ENCODE results near the gene PKN1. TPM values are rescaled to one million over a fixed set of nuclear protein-coding genes. Genes with fewer than 3 reads are reported as not detected.
A peak's percentile ranks its signal among the peaks of the same experiment; 100 is the strongest.

Gene PKN1
- total and polyA plus RNA-seq, 10 of the 15 experiments (the other 5 are each of a cell fraction or from before 2014, with no cell fraction given), result 1.0 to 189 (median 52.7) TPM

GRCh38 chr19:14383661-14384555, 49.2 kb upstream of the PKN1 start:
- peak overlapping the region; percentile 85 for H3K9ac ChIP-seq (ENCODE audit: control insufficient read depth, insufficient read depth, low read length)
- peak overlapping the region; percentile 99 for H3K4me2 ChIP-seq (ENCODE audit: control insufficient read depth, insufficient read depth)
- TF ChIP-seq GABPA (IDR thresholded peaks at IDR 0.05; ENCODE audit: low read depth) (no peak), ZNF622 (IDR thresholded peaks at IDR 0.05) (no peak), EP300 (IDR thresholded peaks at IDR 0.05; ENCODE audit: borderline replicate concordance in 1 of 2, control insufficient read depth in 1 of 2, low read depth in 2 of 2, low read length in 2 of 2) (peak; percentile 55 to 70), SREBF2 (IDR thresholded peaks at IDR 0.05; ENCODE audit: low read length) (no peak), TARDBP (IDR thresholded peaks at IDR 0.05; ENCODE audit: borderline replicate concordance) (peak; percentile 31; the same call in 1 of the 2 replicates), RELB (IDR thresholded peaks at IDR 0.05; ENCODE audit: low read depth) (peak; percentile 94), NKRF (conservative IDR thresholded peaks at IDR 0.05) (peak; percentile 43; the same call in 1 of the 2 replicates), ZNF274 (IDR thresholded peaks at IDR 0.05; ENCODE audit: insufficient read depth, insufficient read length) (no peak), MEF2B (IDR thresholded peaks at IDR 0.05; ENCODE audit: partially characterized antibody, poor library complexity, severe bottlenecking) (peak; percentile 69), IKZF2 (IDR thresholded peaks at IDR 0.05) (peak; percentile 95), ZBTB33 (IDR thresholded peaks at IDR 0.05) (no peak), SRF (IDR thresholded peaks at IDR 0.05; ENCODE audit: low read depth in 2 of 2, low read length in 2 of 2) (peak in 1 of 2 experiments; percentile 73; a peak in 2 of 4 replicates), USF1 (IDR thresholded peaks at IDR 0.05; ENCODE audit: borderline replicate concordance, extremely low read length, insufficient read depth, low read depth, low read length) (no peak)

More at GRCh38 chr19:14383661-14384555, 49.2 kb upstream of the PKN1 start:
- peak; percentile 60 for ATAC-seq
- TSS peak; percentile 98 for BruUV-seq (replicated peaks)
- H4K20me1 ChIP-seq (ENCODE audit: control insufficient read depth, insufficient read depth), result no peaks in the 10 kb centered on the region
- CTCF ChIA-PET, result interaction anchor here (0.7 to 8.5 kb wide), 9 partner anchors 9 to 37 kb away, joined by 3 to 80 read pairs (median 5); no protein-coding TSS in a partner anchor
- no peak overlapping the region for H2AFZ ChIP-seq (ENCODE audit: control insufficient read depth, low read depth, low read length)
- in situ Hi-C loops (cut with MboI) (no loop called here), intact Hi-C loops (cut with micrococcal nuclease; ENCODE audit: unreplicated experiment) (loop anchor here (1.0 kb wide), 1 partner anchor 16 kb away; no protein-coding TSS in a partner anchor)
- SMC1A ChIA-PET (ENCODE audit: uncharacterized antibody, unreplicated experiment), result interaction anchor here (1.2 to 11.2 kb wide), 6 partner anchors 9 to 35 kb away, joined by 3 to 297 read pairs (median 6); no protein-coding TSS in a partner anchor
- RAD21 ChIA-PET (ENCODE audit: unreplicated experiment), result interaction anchor here (0.6 to 9.3 kb wide), 9 partner anchors 8 to 382 kb away, joined by 3 to 270 read pairs (median 5); partner anchors contain the start of gene DDX39A
- POLR2A ChIA-PET, result interaction anchor here (0.7 to 9.6 kb wide), 8 partner anchors 9 to 1229 kb away, joined by 4 to 331 read pairs (median 9); partner anchors contain the start of gene ASF1B
- FAIRE-seq, result peak; percentile 78
- H3K9me3 ChIP-seq (replicated peaks; ENCODE audit: control insufficient read depth, insufficient read depth, low read length), result no peaks in the 10 kb centered on the region
- no peak for DNase-seq (ENCODE audit: low read depth, low spot score)
- peaks cover 60% of the 10 kb centered on the region for H3K79me2 ChIP-seq (ENCODE audit: control insufficient read depth, insufficient read depth, low read length)
- H3K4me1 ChIP-seq (ENCODE audit: control insufficient read depth, insufficient read depth, low read length), result peaks cover 20% of the 10 kb centered on the region
- peak overlapping the region; percentile 98 for H3K27ac ChIP-seq (ENCODE audit: control insufficient read depth, insufficient read depth)
- peaks cover 0 to 1% of the 10 kb centered on the region in 2 experiments; a peak in 1 of 4 replicates for H3K36me3 ChIP-seq (ENCODE audit: control insufficient read depth in 2 of 2, insufficient read depth in 2 of 2, low read length in 1 of 2)
- H3K27me3 ChIP-seq (replicated peaks in 1 of 2; ENCODE audit: control insufficient read depth in 2 of 2, insufficient read depth in 2 of 2, low read length in 1 of 2), result no peaks in the 10 kb centered on the region
- H3K4me3 ChIP-seq, result peak overlapping the region; percentile 86
- 0% methylated on average over 9 of the region's 10 CpGs for WGBS (ENCODE audit: insufficient coverage, insufficient replicate concordance, low lambda C conversion rate, missing lambda C conversion rate)

Data from GM12878 (cell line).